HG03558 (cell line): Measurements from ENCODE around the gene MALRD1.

Source experiments
- ATAC-seq: cut with Tn5 transposase; IDR thresholded peaks from one replicate; pipeline ENCODE4 v1.9.1; 2021; ENCODE audit warnings: moderate number of reproducible peaks; ENCODE audit not compliant: unreplicated experiment; ENCODE audit errors: extremely low read depth

MALRD1 gene

GRCh38 chr10:19623321-19623720 is 574.7 kb downstream of the MALRD1 start:
- no peak for ATAC-seq

- ATAC-seq = no peak
These were observed 577.6 kb downstream of the MALRD1 start for GRCh38 chr10:19626156-19626555.

- ATAC-seq = no peak
These were observed 580.4 kb downstream of the MALRD1 start for GRCh38 chr10:19628767-19629560.

- no peak for ATAC-seq
These were observed 581.0 kb downstream of the MALRD1 start for GRCh38 chr10:19629567-19629966.

GRCh38 chr10:19634163-19634562 is 585.6 kb downstream of the MALRD1 start:
- ATAC-seq = no peak

- no peak for ATAC-seq
These were observed 589.7 kb downstream of the MALRD1 start for GRCh38 chr10:19638182-19638895.

- ATAC-seq = no peak
These were observed 590.3 kb downstream of the MALRD1 start for GRCh38 chr10:19638896-19639233.

- no peak for ATAC-seq
These were observed 592.1 kb downstream of the MALRD1 start for GRCh38 chr10:19640566-19641263.

- no peak for ATAC-seq
These were observed 602.9 kb downstream of the MALRD1 start for GRCh38 chr10:19651549-19651948.

- ATAC-seq = no peak
These were observed 604.1 kb downstream of the MALRD1 start for GRCh38 chr10:19652750-19653149.

GRCh38 chr10:19653931-19654330 is 605.3 kb downstream of the MALRD1 start:
- no peak for ATAC-seq

GRCh38 chr10:19654576-19654975 is 606.0 kb downstream of the MALRD1 start:
- no peak for ATAC-seq

- ATAC-seq = no peak
These were observed 607.9 kb downstream of the MALRD1 start for GRCh38 chr10:19656420-19657042.

GRCh38 chr10:19658131-19658530 is 609.5 kb downstream of the MALRD1 start:
- no peak for ATAC-seq

GRCh38 chr10:19658622-19659233 is 610.1 kb downstream of the MALRD1 start:
- ATAC-seq = no peak

GRCh38 chr10:19659920-19660655 is 611.5 kb downstream of the MALRD1 start:
- no peak for ATAC-seq

- no peak for ATAC-seq
These were observed 614.7 kb downstream of the MALRD1 start for GRCh38 chr10:19663344-19663743.

GRCh38 chr10:19668116-19668515 is 619.5 kb downstream of the MALRD1 start:
- ATAC-seq = no peak

- ATAC-seq = no peak
These were observed 627.5 kb downstream of the MALRD1 start for GRCh38 chr10:19676063-19676462.

GRCh38 chr10:19683356-19683755 is 634.8 kb downstream of the MALRD1 start:
- no peak for ATAC-seq
